ENCODE results near the gene GATA1.

Gene GATA1

GRCh38 chrX:48831136-48831908 lies 44.9 kb downstream of the GATA1 start:
- Histone ChIP-seq H3K4me1 (ENCODE audit: insufficient read depth, low read length) (no peaks in the 10 kb centered on the region), H3K79me2 (ENCODE audit: insufficient read depth, low read length) (no peaks in the 10 kb centered on the region), H3K9ac (ENCODE audit: low read depth, low read length) (no peak overlapping the region), H3K27ac (ENCODE audit: low read length) (no peak overlapping the region), H3K4me3 (ENCODE audit: low read depth in 1 of 2, low read length in 2 of 2) (no peak overlapping the region), H3K4me2 (ENCODE audit: insufficient read depth, low read length) (no peak overlapping the region), H3K36me3 (ENCODE audit: insufficient read depth, low read length) (no peaks in the 10 kb centered on the region), H3K27me3 (ENCODE audit: insufficient read depth, low read length, poor library complexity) (no peaks in the 10 kb centered on the region), H2AFZ (ENCODE audit: low read depth, low read length) (no peak overlapping the region), H3K9me3 (ENCODE audit: insufficient read depth, low read length, severe bottlenecking) (no peaks in the 10 kb centered on the region), H4K20me1 (ENCODE audit: insufficient read depth, low read length) (no peaks in the 10 kb centered on the region)
- ATAC-seq (ENCODE audit: insufficient read depth, low read depth): no peak
- no peak for TF ChIP-seq EZH2 (IDR thresholded peaks at IDR 0.05; ENCODE audit: borderline replicate concordance, low read depth, low read length, severe bottlenecking)
- TF ChIP-seq CTCF (IDR thresholded peaks at IDR 0.05; ENCODE audit: borderline replicate concordance, extremely low read depth, low read length, poor library complexity, severe bottlenecking): no peak
- no peak for DNase-seq

GRCh38 chrX:48831909-48832291 lies 45.5 kb downstream of the GATA1 start:
- H3K9me3 ChIP-seq (ENCODE audit: insufficient read depth, low read length, severe bottlenecking): no peaks in the 10 kb centered on the region
- no peak overlapping the region for H3K9ac ChIP-seq (ENCODE audit: low read depth, low read length)
- H3K4me3 ChIP-seq (ENCODE audit: low read depth in 1 of 2, low read length in 2 of 2): no peak overlapping the region
- H4K20me1 ChIP-seq (ENCODE audit: insufficient read depth, low read length): no peaks in the 10 kb centered on the region
- DNase-seq (no peak), ATAC-seq (ENCODE audit: insufficient read depth, low read depth) (no peak)
- H3K36me3 ChIP-seq (ENCODE audit: insufficient read depth, low read length): no peaks in the 10 kb centered on the region
- H2AFZ ChIP-seq (ENCODE audit: low read depth, low read length): no peak overlapping the region
- TF ChIP-seq CTCF (IDR thresholded peaks at IDR 0.05; ENCODE audit: borderline replicate concordance, extremely low read depth, low read length, poor library complexity, severe bottlenecking): no peak
- TF ChIP-seq EZH2 (IDR thresholded peaks at IDR 0.05; ENCODE audit: borderline replicate concordance, low read depth, low read length, severe bottlenecking): no peak
- no peaks in the 10 kb centered on the region for H3K79me2 ChIP-seq (ENCODE audit: insufficient read depth, low read length)
- no peak overlapping the region for H3K4me2 ChIP-seq (ENCODE audit: insufficient read depth, low read length)
- H3K27ac ChIP-seq (ENCODE audit: low read length): no peak overlapping the region
- H3K27me3 ChIP-seq (ENCODE audit: insufficient read depth, low read length, poor library complexity): no peaks in the 10 kb centered on the region
- H3K4me1 ChIP-seq (ENCODE audit: insufficient read depth, low read length): no peaks in the 10 kb centered on the region

GRCh38 chrX:48833542-48834138 lies 47.2 kb downstream of the GATA1 start:
- Histone ChIP-seq H2AFZ (ENCODE audit: low read depth, low read length) (no peak overlapping the region), H3K4me2 (ENCODE audit: insufficient read depth, low read length) (no peak overlapping the region), H3K79me2 (ENCODE audit: insufficient read depth, low read length) (no peaks in the 10 kb centered on the region), H3K36me3 (ENCODE audit: insufficient read depth, low read length) (no peaks in the 10 kb centered on the region), H4K20me1 (ENCODE audit: insufficient read depth, low read length) (no peaks in the 10 kb centered on the region), H3K9ac (ENCODE audit: low read depth, low read length) (no peak overlapping the region), H3K4me1 (ENCODE audit: insufficient read depth, low read length) (no peaks in the 10 kb centered on the region), H3K9me3 (ENCODE audit: insufficient read depth, low read length, severe bottlenecking) (no peaks in the 10 kb centered on the region), H3K4me3 (ENCODE audit: low read depth in 1 of 2, low read length in 2 of 2) (no peak overlapping the region), H3K27ac (ENCODE audit: low read length) (no peak overlapping the region), H3K27me3 (ENCODE audit: insufficient read depth, low read length, poor library complexity) (no peaks in the 10 kb centered on the region)
- DNase-seq (no peak), ATAC-seq (ENCODE audit: insufficient read depth, low read depth) (no peak)
- no peak for TF ChIP-seq EZH2 (IDR thresholded peaks at IDR 0.05; ENCODE audit: borderline replicate concordance, low read depth, low read length, severe bottlenecking)
- no peak for TF ChIP-seq CTCF (IDR thresholded peaks at IDR 0.05; ENCODE audit: borderline replicate concordance, extremely low read depth, low read length, poor library complexity, severe bottlenecking)

Measured in DND-41 (cell line).